Ascending aorta (tissue), 2 donors: ENCODE results near the gene PARVB. TPM values are rescaled to one million over a fixed set of nuclear protein-coding genes. Genes with fewer than 3 reads are reported as not detected.

Experiments used
- DNase-seq, 2 donors: peaks; one replicate each; pipeline ENCODE4 v3.0.0-alpha.2; 2019; ENCODE audit warnings: low spot score in 2 of 2
- H3K27ac ChIP-seq, 2 donors: fragments of 200-600 bp; sonication (generic); one replicate each; pipeline ENCODE4 v1.5.1; 2016 to 2017; ENCODE audit warnings: mild to moderate bottlenecking in 1 of 2
- H3K27me3 ChIP-seq: fragments of 200-600 bp; sonication (generic); one replicate; pipeline ENCODE4 v1.5.1; 2017
- H3K36me3 ChIP-seq, 2 donors: fragments of 200-600 bp; sonication (generic); one replicate each; pipeline ENCODE4 v1.5.1; 2016
- H3K4me1 ChIP-seq, 2 donors: fragments of 200-600 bp; sonication (generic); one replicate each; pipeline ENCODE4 v1.5.1; 2016 to 2017; ENCODE audit warnings: mild to moderate bottlenecking in 1 of 2
- H3K4me3 ChIP-seq, 2 donors: fragments of 200-600 bp; sonication (generic); one replicate each; pipeline ENCODE4 v1.5.1; 2016 to 2017; ENCODE audit warnings: mild to moderate bottlenecking in 1 of 2
- H3K9me3 ChIP-seq, 2 donors: fragments of 200-600 bp; sonication (generic); one replicate each; pipeline ENCODE4 v1.5.1; 2016
- CTCF ChIP-seq, 3 experiments: fragments of 200-600 bp in 2 of 3; fragments of 450-650 bp in 1 of 3; sonication (generic) in 2 of 3; IDR thresholded peaks; one replicate each; pipeline ENCODE4 v1.5.1; 2016 to 2019; ENCODE audit warnings: antibody characterized with exemption in 3 of 3, mild to moderate bottlenecking in 1 of 3, moderate library complexity in 1 of 3
- intact Hi-C: fragments of 100-400 bp; cut with DNase I; formaldehyde crosslinking; loops from one replicate; pipeline ENCODE4 v1.15.1; 2023
- total RNA-seq: library from RNA; depleted of rRNA; stranded (reverse); fragments of >200 nt; gene quantifications from one replicate; pipeline ENCODE4 v1.1.0, GENCODE V29; 2016

The PARVB gene
- total RNA-seq, 1 donor from 2014 or later: 33.8 TPM

- Histone ChIP-seq H3K4me3 (no peak overlapping the region), H3K27ac (no peak overlapping the region), H3K36me3 (no peaks in the 10 kb centered on the region), H3K27me3 (no peaks in the 10 kb centered on the region), H3K4me1 (no peaks in the 10 kb centered on the region), H3K9me3 (no peaks in the 10 kb centered on the region)
- TF ChIP-seq CTCF (IDR thresholded peaks at IDR 0.05): no peak
- DNase-seq: no peak
- intact Hi-C loops: no loop called here
These were observed 177.6 kb downstream of the PARVB start for GRCh38 chr22:44201665-44202064.

GRCh38 chr22:44202261-44202789 lies 178.2 kb downstream of the PARVB start:
- intact Hi-C loops: no loop called here
- Histone ChIP-seq H3K27ac (no peak overlapping the region), H3K4me3 (no peak overlapping the region), H3K4me1 (no peaks in the 10 kb centered on the region), H3K27me3 (no peaks in the 10 kb centered on the region), H3K36me3 (no peaks in the 10 kb centered on the region), H3K9me3 (no peaks in the 10 kb centered on the region)
- no peak for TF ChIP-seq CTCF (IDR thresholded peaks at IDR 0.05)
- no peak for DNase-seq

GRCh38 chr22:44203203-44203602 lies 179.1 kb downstream of the PARVB start:
- no peaks in the 10 kb centered on the region for H3K4me1 ChIP-seq
- no peak overlapping the region for H3K27ac ChIP-seq
- no peak overlapping the region for H3K4me3 ChIP-seq
- no peaks in the 10 kb centered on the region for H3K9me3 ChIP-seq
- intact Hi-C loops: no loop called here
- H3K27me3 ChIP-seq: no peaks in the 10 kb centered on the region
- no peak for DNase-seq
- H3K36me3 ChIP-seq: no peaks in the 10 kb centered on the region
- TF ChIP-seq CTCF (IDR thresholded peaks at IDR 0.05): no peak

- peak in 1 of 2 donors; percentile 28 for DNase-seq
- intact Hi-C loops: no loop called here
- no peaks in the 10 kb centered on the region for H3K27me3 ChIP-seq
- no peak for TF ChIP-seq CTCF (IDR thresholded peaks at IDR 0.05)
- no peak overlapping the region for H3K4me3 ChIP-seq
- H3K9me3 ChIP-seq: peaks cover 0 to 12% of the 10 kb centered on the region in 2 donors
- no peaks in the 10 kb centered on the region for H3K36me3 ChIP-seq
- H3K4me1 ChIP-seq: no peaks in the 10 kb centered on the region
- H3K27ac ChIP-seq: no peak overlapping the region
These were observed 180.8 kb downstream of the PARVB start for GRCh38 chr22:44204739-44205515.

- H3K9me3 ChIP-seq: peaks cover 0 to 12% of the 10 kb centered on the region in 2 donors
- no peaks in the 10 kb centered on the region for H3K27me3 ChIP-seq
- H3K36me3 ChIP-seq: no peaks in the 10 kb centered on the region
- TF ChIP-seq CTCF (IDR thresholded peaks at IDR 0.05): no peak
- H3K4me1 ChIP-seq: peaks cover 2 to 3% of the 10 kb centered on the region in 2 donors
- no peak overlapping the region for H3K27ac ChIP-seq
- no peak overlapping the region for H3K4me3 ChIP-seq
- intact Hi-C loops: no loop called here
- no peak for DNase-seq
These were observed 181.6 kb downstream of the PARVB start for GRCh38 chr22:44205516-44206329.
